Measurements from ENCODE around the gene EML6. TPM values are rescaled to one million over a fixed set of nuclear protein-coding genes. Genes with fewer than 3 reads are reported as not detected.

Gene EML6
- total and polyA plus RNA-seq, 10 of the 15 experiments (the other 5 are each of a cell fraction or from before 2014, with no cell fraction given), result 0.09 to 0.67 (median 0.21) TPM

DNA sequence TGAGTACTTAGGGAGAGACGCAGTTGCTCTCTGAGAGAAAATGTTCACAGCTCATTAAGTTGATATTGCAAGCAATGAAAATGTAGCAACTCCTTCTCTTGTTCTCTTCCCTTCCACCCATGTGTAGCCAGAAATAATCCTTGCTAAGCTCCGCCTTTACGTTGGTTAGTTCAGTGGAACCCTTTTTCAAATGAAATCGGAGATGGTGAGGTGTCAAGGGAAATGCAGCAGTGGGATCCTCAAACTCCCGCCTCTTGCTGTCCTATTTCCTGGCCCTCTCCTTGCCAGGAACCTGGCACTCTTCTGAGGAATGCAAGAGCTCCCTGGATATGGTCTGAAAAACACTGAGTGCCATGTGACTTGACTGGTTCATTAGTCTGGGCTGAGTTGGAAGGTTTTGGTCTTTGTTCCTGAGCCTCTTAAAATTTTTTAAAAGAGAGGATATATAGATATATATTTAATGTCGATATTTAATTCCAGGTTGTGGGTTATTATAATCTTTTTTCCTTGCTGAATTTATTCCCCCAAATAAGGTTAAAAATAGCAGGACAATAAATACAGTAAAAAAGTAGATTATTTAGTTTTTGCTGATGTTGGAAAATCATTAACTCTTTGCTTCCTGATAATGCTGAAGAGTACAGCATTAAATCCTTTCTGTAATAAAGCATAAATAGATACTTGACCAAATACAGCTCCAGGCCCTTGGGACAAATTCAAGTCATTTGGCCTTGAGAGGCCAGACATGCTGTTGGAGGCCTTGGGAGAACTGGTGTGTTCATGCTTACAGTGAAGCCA, 116.2 kb downstream of the EML6 start:
- H3K27ac ChIP-seq (ENCODE audit: control insufficient read depth, insufficient read depth), result no peak overlapping the region
- CTCF ChIA-PET, result interaction anchor here (0.7 to 2.4 kb wide), 42 partner anchors 9 to 735 kb away, joined by 3 to 26 read pairs (median 4); no protein-coding TSS in a partner anchor
- H3K4me1 ChIP-seq (ENCODE audit: control insufficient read depth, insufficient read depth, low read length), result peaks cover under 1% of the 10 kb centered on the region
- H3K79me2 ChIP-seq (ENCODE audit: control insufficient read depth, insufficient read depth, low read length), result no peaks in the 10 kb centered on the region
- no peaks in the 10 kb centered on the region for H3K36me3 ChIP-seq (ENCODE audit: control insufficient read depth in 2 of 2, insufficient read depth in 2 of 2, low read length in 1 of 2)
- H3K27me3 ChIP-seq (replicated peaks in 1 of 2; ENCODE audit: control insufficient read depth in 2 of 2, insufficient read depth in 2 of 2, low read length in 1 of 2), result no peaks in the 10 kb centered on the region
- H2AFZ ChIP-seq (ENCODE audit: control insufficient read depth, low read depth, low read length), result no peak overlapping the region
- H4K20me1 ChIP-seq (ENCODE audit: control insufficient read depth, insufficient read depth), result no peaks in the 10 kb centered on the region
- no peak overlapping the region for H3K4me3 ChIP-seq
- H3K4me2 ChIP-seq (ENCODE audit: control insufficient read depth, insufficient read depth), result no peak overlapping the region
- H3K9me3 ChIP-seq (replicated peaks; ENCODE audit: control insufficient read depth, insufficient read depth, low read length), result no peaks in the 10 kb centered on the region
- TF ChIP-seq ZNF274 (IDR thresholded peaks at IDR 0.05; ENCODE audit: insufficient read depth, insufficient read length) (no peak), NFYB (IDR thresholded peaks at IDR 0.05; ENCODE audit: insufficient read depth, low read depth, low read length) (no peak), HDAC2 (IDR thresholded peaks at IDR 0.05) (no peak), NFXL1 (IDR thresholded peaks at IDR 0.05; ENCODE audit: borderline replicate concordance) (no peak), MYB (IDR thresholded peaks at IDR 0.05; ENCODE audit: borderline replicate concordance, low read depth, low read length) (no peak)
- TF ChIP-seq, protein P1, sequence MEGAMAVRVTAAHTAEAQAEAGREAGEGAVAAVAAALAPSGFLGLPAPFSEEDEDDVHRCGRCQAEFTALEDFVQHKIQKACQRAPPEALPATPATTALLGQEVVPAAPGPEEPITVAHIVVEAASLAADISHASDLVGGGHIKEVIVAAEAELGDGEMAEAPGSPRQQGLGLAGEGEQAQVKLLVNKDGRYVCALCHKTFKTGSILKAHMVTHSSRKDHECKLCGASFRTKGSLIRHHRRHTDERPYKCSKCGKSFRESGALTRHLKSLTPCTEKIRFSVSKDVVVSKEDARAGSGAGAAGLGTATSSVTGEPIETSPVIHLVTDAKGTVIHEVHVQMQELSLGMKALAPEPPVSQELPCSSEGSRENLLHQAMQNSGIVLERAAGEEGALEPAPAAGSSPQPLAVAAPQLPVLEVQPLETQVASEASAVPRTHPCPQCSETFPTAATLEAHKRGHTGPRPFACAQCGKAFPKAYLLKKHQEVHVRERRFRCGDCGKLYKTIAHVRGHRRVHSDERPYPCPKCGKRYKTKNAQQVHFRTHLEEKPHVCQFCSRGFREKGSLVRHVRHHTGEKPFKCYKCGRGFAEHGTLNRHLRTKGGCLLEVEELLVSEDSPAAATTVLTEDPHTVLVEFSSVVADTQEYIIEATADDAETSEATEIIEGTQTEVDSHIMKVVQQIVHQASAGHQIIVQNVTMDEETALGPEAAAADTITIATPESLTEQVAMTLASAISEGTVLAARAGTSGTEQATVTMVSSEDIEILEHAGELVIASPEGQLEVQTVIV (IDR thresholded peaks at IDR 0.05; ENCODE audit: borderline replicate concordance, partially characterized antibody), result no peak
- TF ChIP-seq, protein P2, sequence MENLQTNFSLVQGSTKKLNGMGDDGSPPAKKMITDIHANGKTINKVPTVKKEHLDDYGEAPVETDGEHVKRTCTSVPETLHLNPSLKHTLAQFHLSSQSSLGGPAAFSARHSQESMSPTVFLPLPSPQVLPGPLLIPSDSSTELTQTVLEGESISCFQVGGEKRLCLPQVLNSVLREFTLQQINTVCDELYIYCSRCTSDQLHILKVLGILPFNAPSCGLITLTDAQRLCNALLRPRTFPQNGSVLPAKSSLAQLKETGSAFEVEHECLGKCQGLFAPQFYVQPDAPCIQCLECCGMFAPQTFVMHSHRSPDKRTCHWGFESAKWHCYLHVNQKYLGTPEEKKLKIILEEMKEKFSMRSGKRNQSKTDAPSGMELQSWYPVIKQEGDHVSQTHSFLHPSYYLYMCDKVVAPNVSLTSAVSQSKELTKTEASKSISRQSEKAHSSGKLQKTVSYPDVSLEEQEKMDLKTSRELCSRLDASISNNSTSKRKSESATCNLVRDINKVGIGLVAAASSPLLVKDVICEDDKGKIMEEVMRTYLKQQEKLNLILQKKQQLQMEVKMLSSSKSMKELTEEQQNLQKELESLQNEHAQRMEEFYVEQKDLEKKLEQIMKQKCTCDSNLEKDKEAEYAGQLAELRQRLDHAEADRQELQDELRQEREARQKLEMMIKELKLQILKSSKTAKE (IDR thresholded peaks at IDR 0.05; ENCODE audit: low read depth, poor library complexity, severe bottlenecking), result no peak
- TF ChIP-seq, protein P3, sequence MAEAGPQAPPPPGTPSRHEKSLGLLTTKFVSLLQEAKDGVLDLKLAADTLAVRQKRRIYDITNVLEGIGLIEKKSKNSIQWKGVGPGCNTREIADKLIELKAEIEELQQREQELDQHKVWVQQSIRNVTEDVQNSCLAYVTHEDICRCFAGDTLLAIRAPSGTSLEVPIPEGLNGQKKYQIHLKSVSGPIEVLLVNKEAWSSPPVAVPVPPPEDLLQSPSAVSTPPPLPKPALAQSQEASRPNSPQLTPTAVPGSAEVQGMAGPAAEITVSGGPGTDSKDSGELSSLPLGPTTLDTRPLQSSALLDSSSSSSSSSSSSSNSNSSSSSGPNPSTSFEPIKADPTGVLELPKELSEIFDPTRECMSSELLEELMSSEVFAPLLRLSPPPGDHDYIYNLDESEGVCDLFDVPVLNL (IDR thresholded peaks at IDR 0.05; ENCODE audit: low read depth, low read length), result no peak
- 43% methylated on average over 6 of the region's 6 CpGs for WGBS (ENCODE audit: insufficient coverage, insufficient replicate concordance, low lambda C conversion rate, missing lambda C conversion rate)
- RAD21 ChIA-PET (ENCODE audit: unreplicated experiment), result interaction anchor here (0.8 to 2.3 kb wide), 15 partner anchors 11 to 733 kb away, joined by 3 to 14 read pairs (median 5); no protein-coding TSS in a partner anchor
- POLR2A ChIA-PET, result no interaction called here
- in situ Hi-C loops (cut with MboI), result loop anchor here (10.0 kb wide), 1 partner anchor 315 kb away; no protein-coding TSS in a partner anchor
- ATAC-seq (no peak), DNase-seq (ENCODE audit: low read depth, low spot score) (no peak), FAIRE-seq (no peak)
- no peak overlapping the region for H3K9ac ChIP-seq (ENCODE audit: control insufficient read depth, insufficient read depth, low read length)
- no TSS peak for BruUV-seq (replicated peaks)
- SMC1A ChIA-PET (ENCODE audit: uncharacterized antibody, unreplicated experiment), result interaction anchor here (0.8 to 2.8 kb wide), 25 partner anchors 9 to 732 kb away, joined by 3 to 14 read pairs (median 4); no protein-coding TSS in a partner anchor
- intact Hi-C loops (cut with micrococcal nuclease; ENCODE audit: unreplicated experiment), result loop anchor here (5.0 to 10.0 kb wide), 2 partner anchors 335 to 732 kb away; no protein-coding TSS in a partner anchor

All from GM12878 (cell line).